Testis (tissue), 2 donors: Measurements from ENCODE around the gene LIPJ.

Experiments used
- POLR2A ChIP-seq: fragments of 450-650 bp; IDR thresholded peaks from one replicate; pipeline ENCODE4 v1.6.1; 2017; ENCODE audit warnings: antibody characterized with exemption, mild to moderate bottlenecking, moderate library complexity
- TF ChIP-seq, protein P1 (sequence below), 3 experiments: fragments of 450-650 bp in 2 of 3; fragments of 200-600 bp in 1 of 3; sonication (generic) in 1 of 3; IDR thresholded peaks; one replicate each; pipeline ENCODE4 v1.5.1; 2016 to 2019; ENCODE audit warnings: antibody characterized with exemption in 3 of 3, mild to moderate bottlenecking in 2 of 3, moderate library complexity in 1 of 3

- TF ChIP-seq, protein P1, sequence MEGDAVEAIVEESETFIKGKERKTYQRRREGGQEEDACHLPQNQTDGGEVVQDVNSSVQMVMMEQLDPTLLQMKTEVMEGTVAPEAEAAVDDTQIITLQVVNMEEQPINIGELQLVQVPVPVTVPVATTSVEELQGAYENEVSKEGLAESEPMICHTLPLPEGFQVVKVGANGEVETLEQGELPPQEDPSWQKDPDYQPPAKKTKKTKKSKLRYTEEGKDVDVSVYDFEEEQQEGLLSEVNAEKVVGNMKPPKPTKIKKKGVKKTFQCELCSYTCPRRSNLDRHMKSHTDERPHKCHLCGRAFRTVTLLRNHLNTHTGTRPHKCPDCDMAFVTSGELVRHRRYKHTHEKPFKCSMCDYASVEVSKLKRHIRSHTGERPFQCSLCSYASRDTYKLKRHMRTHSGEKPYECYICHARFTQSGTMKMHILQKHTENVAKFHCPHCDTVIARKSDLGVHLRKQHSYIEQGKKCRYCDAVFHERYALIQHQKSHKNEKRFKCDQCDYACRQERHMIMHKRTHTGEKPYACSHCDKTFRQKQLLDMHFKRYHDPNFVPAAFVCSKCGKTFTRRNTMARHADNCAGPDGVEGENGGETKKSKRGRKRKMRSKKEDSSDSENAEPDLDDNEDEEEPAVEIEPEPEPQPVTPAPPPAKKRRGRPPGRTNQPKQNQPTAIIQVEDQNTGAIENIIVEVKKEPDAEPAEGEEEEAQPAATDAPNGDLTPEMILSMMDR (IDR thresholded peaks at IDR 0.05) = no peak
- no peak for TF ChIP-seq POLR2A
Measured at GRCh38 chr10:88541116-88541626, 45.4 kb upstream of the LIPJ start.
